IMR-90 (cell line): Measurements from ENCODE around the gene TECTA. TPM values are rescaled to one million over a fixed set of nuclear protein-coding genes. Genes with fewer than 3 reads are reported as not detected.

Source experiments
- ATAC-seq: fragments of 200-7000 bp; cut with Tn5 transposase; 2 replicates; pipeline ENCODE4 v1.9.1; 2020; ENCODE audit warnings: low read depth, mild to moderate bottlenecking, moderate library complexity
- BruUV-seq: library from RNA; stranded (reverse); fragments of 400-500 nt; replicated peaks from 2 replicates; lab custom pipeline; 2021; lab: Mats Ljungman, UMichigan
- CTCF ChIA-PET: fragments of 300-600 bp; formaldehyde crosslinking; extraction: SDS; loops from one replicate; lab custom pipeline; 2021; ENCODE audit warnings: antibody characterized with exemption; lab: Yijun Ruan, JAX
- POLR2A ChIA-PET: fragments of 300-600 bp; sonication (Branson Sonifier 250); formaldehyde crosslinking; loops from one replicate; lab custom pipeline; 2022; ENCODE audit warnings: antibody characterized with exemption; ENCODE audit not compliant: unreplicated experiment; lab: Charles Lee
- DNase-seq: peaks from one replicate; pipeline ENCODE4 v3.0.0; 2013
- H2AFZ ChIP-seq: replicated peaks from 2 replicates; pipeline ENCODE3; 2013; ENCODE audit warnings: low read length, mild to moderate bottlenecking; ENCODE audit not compliant: poor library complexity
- H2AK5ac ChIP-seq: 2 replicates; pipeline ENCODE4 v1.6.1; 2013; ENCODE audit warnings: low read depth, low read length, inconsistent platforms
- H2AK9ac ChIP-seq: replicated peaks from 2 replicates; pipeline ENCODE3; 2013; ENCODE audit warnings: mild to moderate bottlenecking, low read depth, low read length, moderate library complexity; ENCODE audit not compliant: poor library complexity
- H2BK120ac ChIP-seq: 2 replicates; pipeline ENCODE4 v1.6.1; 2013; ENCODE audit warnings: low read depth, low read length, inconsistent platforms
- H2BK15ac ChIP-seq: 3 replicates; pipeline ENCODE4 v1.6.1; 2013; ENCODE audit warnings: low read depth, low read length, inconsistent platforms
- H2BK20ac ChIP-seq: 2 replicates; pipeline ENCODE4 v1.6.1; 2013; ENCODE audit warnings: low read depth, mild to moderate bottlenecking, inconsistent platforms, low read length, moderate library complexity
- H2BK5ac ChIP-seq: 2 replicates; pipeline ENCODE4 v1.6.1; 2013; ENCODE audit warnings: mild to moderate bottlenecking, low read depth, low read length, inconsistent platforms; ENCODE audit not compliant: poor library complexity, severe bottlenecking
- H3K14ac ChIP-seq: replicated peaks from 2 replicates; pipeline ENCODE4 v1.6.1; 2013; ENCODE audit warnings: low read depth, low read length, inconsistent platforms
- H3K18ac ChIP-seq: 2 replicates; pipeline ENCODE4 v1.6.1; 2013; ENCODE audit warnings: low read depth, low read length, control low read depth
- H3K23ac ChIP-seq: 2 replicates; pipeline ENCODE4 v1.6.1; 2013; ENCODE audit warnings: low read depth, low read length, inconsistent platforms
- H3K27ac ChIP-seq: 2 replicates; pipeline ENCODE4 v1.5.1; 2013; ENCODE audit warnings: mild to moderate bottlenecking, control low read depth, low read length; ENCODE audit not compliant: insufficient read depth
- H3K27me3 ChIP-seq: 2 replicates; pipeline ENCODE4 v1.6.1; 2013; ENCODE audit warnings: low read length; ENCODE audit not compliant: control insufficient read depth, insufficient read depth
- H3K36me3 ChIP-seq: 2 replicates; pipeline ENCODE4 v1.6.1; 2013; ENCODE audit warnings: low read length, mixed read lengths; ENCODE audit not compliant: control insufficient read depth, insufficient read depth
- H3K4ac ChIP-seq: 2 replicates; pipeline ENCODE4 v1.6.1; 2013; ENCODE audit warnings: low read depth, low read length, inconsistent platforms
- H3K4me1 ChIP-seq: 2 replicates; pipeline ENCODE4 v1.6.1; 2013; ENCODE audit warnings: low read length, mixed read lengths; ENCODE audit not compliant: control insufficient read depth, insufficient read depth
- H3K4me2 ChIP-seq: 2 replicates; pipeline ENCODE4 v1.6.1; 2013; ENCODE audit warnings: low read depth, mild to moderate bottlenecking, control low read depth, low read length, moderate library complexity
- H3K4me3 ChIP-seq: 2 replicates; pipeline ENCODE4 v1.5.1; 2013; ENCODE audit warnings: low read depth, mild to moderate bottlenecking, control low read depth, low read length, moderate library complexity; ENCODE audit not compliant: insufficient read depth
- H3K56ac ChIP-seq: 2 replicates; pipeline ENCODE4 v1.6.1; 2013; ENCODE audit warnings: low read length, inconsistent platforms; ENCODE audit not compliant: insufficient read depth; ENCODE audit errors: extremely low read depth
- H3K79me1 ChIP-seq, 2 experiments: 2 replicates each; pipeline ENCODE4 v1.6.1; 2013; ENCODE audit warnings: low read length in 2 of 2, inconsistent platforms in 1 of 2, low read depth in 1 of 2
- H3K9ac ChIP-seq: 2 replicates; pipeline ENCODE4 v1.6.1; 2013; ENCODE audit warnings: low read depth, low read length, control low read depth
- H3K9me1 ChIP-seq: 2 replicates; pipeline ENCODE4 v1.6.1; 2013; ENCODE audit warnings: low read length, inconsistent platforms; ENCODE audit not compliant: insufficient read depth
- H3K9me3 ChIP-seq: 2 replicates; pipeline ENCODE4 v1.6.1; 2013; ENCODE audit warnings: low read length; ENCODE audit not compliant: control insufficient read depth, insufficient read depth
- H4K20me1 ChIP-seq: 2 replicates; pipeline ENCODE4 v1.6.1; 2013; ENCODE audit warnings: low read length, inconsistent platforms; ENCODE audit not compliant: insufficient read depth
- H4K5ac ChIP-seq: 2 replicates; pipeline ENCODE4 v1.6.1; 2013; ENCODE audit warnings: mild to moderate bottlenecking, low read depth, low read length, control low read depth
- H4K8ac ChIP-seq, 2 experiments: 2 replicates each; pipeline ENCODE4 v1.6.1; 2013; ENCODE audit warnings: low read depth in 2 of 2, low read length in 2 of 2, control low read depth in 1 of 2, inconsistent platforms in 1 of 2
- H4K91ac ChIP-seq: 2 replicates; pipeline ENCODE4 v1.6.1; 2013; ENCODE audit warnings: low read depth, low read length, inconsistent platforms; ENCODE audit not compliant: insufficient read depth
- BHLHE40 ChIP-seq: fragments of 150-350 bp; IDR thresholded peaks from 2 replicates; pipeline ENCODE4 v1.6.1; 2016; ENCODE audit warnings: mild to moderate bottlenecking, low read depth, low read length
- CEBPB ChIP-seq: IDR thresholded peaks from 2 replicates; pipeline ENCODE4 v1.6.1; 2012; ENCODE audit warnings: low read depth, low read length, improper control_type of control experiment
- CHD1 ChIP-seq: IDR thresholded peaks from 2 replicates; pipeline ENCODE4 v1.6.1; 2012; ENCODE audit warnings: low read depth, low read length, improper control_type of control experiment
- MAFK ChIP-seq: IDR thresholded peaks from 2 replicates; pipeline ENCODE4 v1.6.1; 2012; ENCODE audit warnings: low read depth, low read length, improper control_type of control experiment
- NFE2L2 ChIP-seq: fragments of 150-350 bp; IDR thresholded peaks from 2 replicates; pipeline ENCODE4 v1.6.1; 2016; ENCODE audit warnings: low read depth, mild to moderate bottlenecking, low read length
- POLR2A ChIP-seq: IDR thresholded peaks from 2 replicates; pipeline ENCODE4 v1.6.1; 2012; ENCODE audit warnings: mild to moderate bottlenecking, low read depth, low read length
- RAD21 ChIP-seq: IDR thresholded peaks from 2 replicates; pipeline ENCODE4 v1.6.1; 2012; ENCODE audit warnings: low read length, improper control_type of control experiment
- RCOR1 ChIP-seq: IDR thresholded peaks from 2 replicates; pipeline ENCODE4 v1.6.1; 2012; ENCODE audit warnings: mild to moderate bottlenecking, low read length, improper control_type of control experiment; ENCODE audit not compliant: insufficient replicate concordance
- RFX5 ChIP-seq: IDR thresholded peaks from 2 replicates; pipeline ENCODE4 v1.8.0; 2012; ENCODE audit warnings: low read depth, mild to moderate bottlenecking, low read length, moderate library complexity
- USF2 ChIP-seq: fragments of 150-350 bp; IDR thresholded peaks from 2 replicates; pipeline ENCODE4 v1.6.1; 2017; ENCODE audit warnings: mild to moderate bottlenecking, antibody characterized with exemption, low read length, low read depth
- WGBS, 2 experiments: methylation state at CpG; one replicate each; pipeline versions ENCODE4 v1.1.5 to v1.1.7; 2013; ENCODE audit warnings: missing lambda C conversion rate in 2 of 2; ENCODE audit not compliant: insufficient read length in 1 of 2; ENCODE audit errors: extremely low coverage in 2 of 2; 5-methylcytosine and 5-hydroxymethylcytosine counted together
- dilution Hi-C: fragments of 300-500 bp; cut with HindIII; formaldehyde crosslinking; loops from one replicate; pipeline ENCODE4 v1.14.3; 2018; ENCODE audit warnings: low sequenced_read_pairs; ENCODE audit not compliant: unreplicated experiment
- in situ Hi-C: fragments of 300-500 bp; cut with MboI; formaldehyde crosslinking; loops from 3 replicates; pipeline ENCODE4 v1.14.3; 2019; ENCODE audit warnings: low sequenced_read_pairs, inconsistent platforms, mixed read lengths
- intact Hi-C: fragments of 100-400 bp; cut with micrococcal nuclease; formaldehyde crosslinking; loops from 2 replicates; pipeline ENCODE4 v1.10.0; 2022
- polyA plus RNA-seq, 3 experiments: library from polyadenylated mRNA; depleted of rRNA; stranded (reverse); fragments of >200 nt; gene quantifications; 2 replicates each; pipeline ENCODE4 v1.2.3, GENCODE V29; 2012; ENCODE audit warnings: low replicate concordance in 1 of 3
- total RNA-seq: library from RNA; depleted of rRNA; stranded (reverse); fragments of >200 nt; gene quantifications from 2 replicates; pipeline ENCODE4 v1.2.3, GENCODE V29; 2012
- TF ChIP-seq, protein P1 (sequence below): conservative IDR thresholded peaks from 2 replicates; pipeline ENCODE4 v1.5.1; 2012; ENCODE audit warnings: mild to moderate bottlenecking, low read depth, low read length, improper control_type of control experiment

Gene TECTA
- total and polyA plus RNA-seq, 2 of the 4 experiments (the other 2 are of a cell fraction) = 0.17 to 0.18 TPM

DNA sequence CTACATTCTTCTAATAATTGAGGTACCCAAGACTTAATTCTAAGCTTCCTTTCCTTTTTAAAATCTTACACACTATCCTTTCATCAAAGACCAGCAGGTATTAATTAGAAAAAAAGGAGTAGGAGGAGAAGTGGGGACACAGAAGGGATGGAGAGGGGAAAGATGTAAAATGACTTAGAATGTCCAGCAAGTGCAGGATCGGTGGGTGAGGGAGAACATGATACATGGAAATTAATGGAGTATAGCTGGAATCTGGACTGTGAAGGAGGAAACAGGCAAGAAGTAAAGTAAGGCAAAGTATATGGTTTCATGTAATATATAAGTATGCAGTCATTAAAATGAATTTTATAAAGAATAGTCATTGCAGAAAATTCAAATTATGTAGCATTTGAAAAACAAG, 127.8 kb downstream of the TECTA start:
- H2BK5ac ChIP-seq = no peak overlapping the region
- H2AFZ ChIP-seq = no peak overlapping the region
- H3K9me1 ChIP-seq = no peaks in the 10 kb centered on the region
- H3K4ac ChIP-seq = no peak overlapping the region
- no peak for TF ChIP-seq CEBPB
- TF ChIP-seq NFE2L2 = no peak
- TF ChIP-seq BHLHE40 = no peak
- no peak for TF ChIP-seq MAFK
- TF ChIP-seq RFX5 = no peak
- no peak for TF ChIP-seq POLR2A
- TF ChIP-seq USF2 = no peak
- no peak for TF ChIP-seq CHD1
- TF ChIP-seq, protein P1, sequence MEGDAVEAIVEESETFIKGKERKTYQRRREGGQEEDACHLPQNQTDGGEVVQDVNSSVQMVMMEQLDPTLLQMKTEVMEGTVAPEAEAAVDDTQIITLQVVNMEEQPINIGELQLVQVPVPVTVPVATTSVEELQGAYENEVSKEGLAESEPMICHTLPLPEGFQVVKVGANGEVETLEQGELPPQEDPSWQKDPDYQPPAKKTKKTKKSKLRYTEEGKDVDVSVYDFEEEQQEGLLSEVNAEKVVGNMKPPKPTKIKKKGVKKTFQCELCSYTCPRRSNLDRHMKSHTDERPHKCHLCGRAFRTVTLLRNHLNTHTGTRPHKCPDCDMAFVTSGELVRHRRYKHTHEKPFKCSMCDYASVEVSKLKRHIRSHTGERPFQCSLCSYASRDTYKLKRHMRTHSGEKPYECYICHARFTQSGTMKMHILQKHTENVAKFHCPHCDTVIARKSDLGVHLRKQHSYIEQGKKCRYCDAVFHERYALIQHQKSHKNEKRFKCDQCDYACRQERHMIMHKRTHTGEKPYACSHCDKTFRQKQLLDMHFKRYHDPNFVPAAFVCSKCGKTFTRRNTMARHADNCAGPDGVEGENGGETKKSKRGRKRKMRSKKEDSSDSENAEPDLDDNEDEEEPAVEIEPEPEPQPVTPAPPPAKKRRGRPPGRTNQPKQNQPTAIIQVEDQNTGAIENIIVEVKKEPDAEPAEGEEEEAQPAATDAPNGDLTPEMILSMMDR = no peak
- no peak for TF ChIP-seq RAD21
- no peak for TF ChIP-seq RCOR1
- ChIA-PET POLR2A (no interaction called here), CTCF (no interaction called here)
- no peak overlapping the region for H3K9ac ChIP-seq
- H2BK120ac ChIP-seq = no peak overlapping the region
- H3K18ac ChIP-seq = no peak overlapping the region
- no peak overlapping the region for H3K14ac ChIP-seq
- H3K79me1 ChIP-seq = no peaks in the 10 kb centered on the region
- in situ Hi-C loops (no loop called here), dilution Hi-C loops (no loop called here), intact Hi-C loops (no loop called here)
- H3K4me2 ChIP-seq = no peak overlapping the region
- no peak overlapping the region for H2BK15ac ChIP-seq
- no peaks in the 10 kb centered on the region for H4K20me1 ChIP-seq
- H3K4me3 ChIP-seq = no peak overlapping the region
- H3K36me3 ChIP-seq = no peaks in the 10 kb centered on the region
- H3K9me3 ChIP-seq = no peaks in the 10 kb centered on the region
- no peak overlapping the region for H4K91ac ChIP-seq
- no peak overlapping the region for H3K56ac ChIP-seq
- no peaks in the 10 kb centered on the region for H3K4me1 ChIP-seq
- no peak overlapping the region for H2AK5ac ChIP-seq
- peaks cover 10% of the 10 kb centered on the region for H3K27me3 ChIP-seq
- H3K27ac ChIP-seq = no peak overlapping the region
- no peak overlapping the region for H2BK20ac ChIP-seq
- no CpG with 5 or more reads among the region's 1 CpG for WGBS, 2 experiments
- H3K23ac ChIP-seq = no peak overlapping the region
- ATAC-seq = no peak
- no peak for DNase-seq
- no peak overlapping the region for H4K8ac ChIP-seq
- no TSS peak for BruUV-seq
- H2AK9ac ChIP-seq = no peak overlapping the region
- no peak overlapping the region for H4K5ac ChIP-seq
